GM10847 (cell line): ENCODE results near the gene MICAL1.

Experiments used
- POLR2A ChIP-seq: IDR thresholded peaks from 2 replicates; pipeline ENCODE4 v1.6.1; 2011; ENCODE audit not compliant: insufficient read length; ENCODE audit errors: extremely low read depth

The MICAL1 gene

GRCh38 chr6:109455437-109456110 lies at the start of gene MICAL1:
Gene MICAL1 (minus strand): TSS chr6:109455772. CDS start chr6:109454196, 1,576 bp downstream.
- TF ChIP-seq POLR2A, result peak; percentile 34

GRCh38 chr6:109503327-109504224 lies 48.0 kb upstream of the MICAL1 start:
- TF ChIP-seq POLR2A, result no peak

GRCh38 chr6:109498936-109499335 lies 43.4 kb upstream of the MICAL1 start:
- TF ChIP-seq POLR2A, result no peak

- TF ChIP-seq POLR2A, result no peak
Observed at GRCh38 chr6:109498052-109498451, 42.5 kb upstream of the MICAL1 start.

GRCh38 chr6:109496036-109496772 lies 40.6 kb upstream of the MICAL1 start:
- no peak for TF ChIP-seq POLR2A

GRCh38 chr6:109493865-109494264 lies 38.3 kb upstream of the MICAL1 start:
- TF ChIP-seq POLR2A, result no peak

- no peak for TF ChIP-seq POLR2A
Observed at GRCh38 chr6:109491207-109491938, 35.8 kb upstream of the MICAL1 start.

GRCh38 chr6:109490713-109491112 lies 35.1 kb upstream of the MICAL1 start:
- TF ChIP-seq POLR2A, result no peak

GRCh38 chr6:109488001-109488400 lies 32.4 kb upstream of the MICAL1 start:
- no peak for TF ChIP-seq POLR2A

GRCh38 chr6:109486068-109486467 lies 30.5 kb upstream of the MICAL1 start:
- no peak for TF ChIP-seq POLR2A

- TF ChIP-seq POLR2A, result no peak
Observed at GRCh38 chr6:109485266-109485935, 29.8 kb upstream of the MICAL1 start.

GRCh38 chr6:109484122-109484521 lies 28.6 kb upstream of the MICAL1 start:
- no peak for TF ChIP-seq POLR2A

GRCh38 chr6:109483735-109484057 lies 28.1 kb upstream of the MICAL1 start:
- TF ChIP-seq POLR2A, result no peak

GRCh38 chr6:109482905-109483734 lies 27.5 kb upstream of the MICAL1 start, which contains the start of gene ZBTB24:
Gene ZBTB24 (minus strand): TSS chr6:109483219. CDS start chr6:109482026, 1,193 bp downstream.
- TF ChIP-seq POLR2A, result peak; percentile 46
